ENCODE results near the gene RTL1. TPM values are rescaled to one million over a fixed set of nuclear protein-coding genes. Genes with fewer than 3 reads are reported as not detected.
A peak's percentile ranks its signal among the peaks of the same experiment; 100 is the strongest.

RTL1 gene
- total and polyA plus RNA-seq, 2 of the 13 experiments (the other 11 are each of a cell fraction or from before 2014, with no cell fraction given), result not detected

DNA sequence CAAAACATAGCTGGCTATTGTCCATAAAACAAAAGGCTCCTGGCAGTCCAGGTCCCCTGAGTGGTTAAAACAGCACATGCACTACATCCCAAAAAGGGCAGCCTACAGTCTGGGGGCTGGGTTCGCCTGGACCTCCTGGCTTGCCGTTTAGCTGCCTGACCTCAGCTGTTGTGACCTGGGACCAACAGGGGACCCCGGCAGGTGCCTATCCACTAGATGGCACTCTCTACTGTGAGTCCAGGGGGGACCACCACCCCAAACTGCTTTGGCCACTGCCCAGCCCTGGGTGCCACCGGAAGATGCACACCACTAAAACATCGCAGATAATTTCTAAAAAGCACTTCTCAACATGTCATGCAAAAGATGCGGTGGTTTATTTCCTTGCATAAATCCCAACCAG, 2.9 kb upstream of the RTL1 start:
- H4K20me1 ChIP-seq (ENCODE audit: insufficient read depth, low read length), result no peaks in the 10 kb centered on the region
- H3K36me3 ChIP-seq (replicated peaks in 1 of 2; ENCODE audit: control insufficient read depth in 1 of 2, insufficient read depth in 2 of 2, low read length in 2 of 2), result no peaks in the 10 kb centered on the region
- no peak overlapping the region for H3K9ac ChIP-seq (ENCODE audit: insufficient read depth, low read depth, low read length)
- POLR2A ChIA-PET, result no interaction called here
- H3K9me3 ChIP-seq (ENCODE audit: low read length), result no peaks in the 10 kb centered on the region
- ATAC-seq (0 out of 3 replicates have a peak, but pooled peaks have one; percentile 11), DNase-seq (ENCODE audit: low spot score) (no peak), FAIRE-seq (no peak)
- no TSS peak for BruUV-seq (replicated peaks)
- H3K27me3 ChIP-seq (ENCODE audit: control insufficient read depth in 1 of 2, insufficient read depth in 2 of 2, low read length in 2 of 2), result peaks cover 0 to 61% of the 10 kb centered on the region in 2 experiments; a peak in 3 of 5 replicates
- H3K4me2 ChIP-seq (ENCODE audit: low read depth, low read length), result no peak overlapping the region
- CTCF ChIA-PET (ENCODE audit: low intra/inter-chr PET ratio, low total read pairs), result interaction anchor here (1.5 to 1.7 kb wide), 3 partner anchors 177 to 759 kb away, joined by 5 to 8 read pairs (median 6); no protein-coding TSS in a partner anchor
- TF ChIP-seq, protein P1, sequence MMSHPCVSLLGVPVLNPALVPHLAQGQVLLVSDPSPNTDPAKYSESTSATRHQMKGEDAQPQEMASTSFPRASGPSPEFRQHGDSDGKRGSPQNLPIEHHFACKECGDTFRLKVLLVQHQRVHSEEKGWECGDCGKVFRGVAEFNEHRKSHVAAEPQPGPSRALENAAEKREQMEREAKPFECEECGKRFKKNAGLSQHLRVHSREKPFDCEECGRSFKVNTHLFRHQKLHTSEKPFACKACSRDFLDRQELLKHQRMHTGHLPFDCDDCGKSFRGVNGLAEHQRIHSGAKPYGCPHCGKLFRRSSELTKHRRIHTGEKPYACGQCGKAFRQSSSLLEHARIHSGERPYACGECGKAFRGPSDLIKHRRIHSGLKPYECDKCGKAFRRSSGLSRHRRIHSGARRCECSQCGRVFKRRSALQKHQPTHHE (CRISPR knock-in tag; IDR thresholded peaks at IDR 0.05; ENCODE audit: borderline replicate concordance), result no peak
- TF ChIP-seq RXRB (CRISPR knock-in tag; IDR thresholded peaks at IDR 0.05; ENCODE audit: borderline replicate concordance) (0 out of 2 replicates have a peak, but pooled peaks have one; percentile 21), ZNF530 (CRISPR knock-in tag; IDR thresholded peaks at IDR 0.05; ENCODE audit: low read depth) (no peak), STAG1 (CRISPR knock-in tag; IDR thresholded peaks at IDR 0.05) (peak; percentile 81), SMC3 (IDR thresholded peaks at IDR 0.05; ENCODE audit: low read length) (peak; percentile 48), SP140L (CRISPR knock-in tag; IDR thresholded peaks at IDR 0.05; ENCODE audit: borderline replicate concordance) (no peak), SRSF1 (optimal IDR thresholded peaks at IDR 0.05; ENCODE audit: low read depth, low read length) (no peak), ZEB1 (IDR thresholded peaks at IDR 0.05; ENCODE audit: insufficient replicate concordance, low read depth) (no peak)
- TF ChIP-seq, protein P2, sequence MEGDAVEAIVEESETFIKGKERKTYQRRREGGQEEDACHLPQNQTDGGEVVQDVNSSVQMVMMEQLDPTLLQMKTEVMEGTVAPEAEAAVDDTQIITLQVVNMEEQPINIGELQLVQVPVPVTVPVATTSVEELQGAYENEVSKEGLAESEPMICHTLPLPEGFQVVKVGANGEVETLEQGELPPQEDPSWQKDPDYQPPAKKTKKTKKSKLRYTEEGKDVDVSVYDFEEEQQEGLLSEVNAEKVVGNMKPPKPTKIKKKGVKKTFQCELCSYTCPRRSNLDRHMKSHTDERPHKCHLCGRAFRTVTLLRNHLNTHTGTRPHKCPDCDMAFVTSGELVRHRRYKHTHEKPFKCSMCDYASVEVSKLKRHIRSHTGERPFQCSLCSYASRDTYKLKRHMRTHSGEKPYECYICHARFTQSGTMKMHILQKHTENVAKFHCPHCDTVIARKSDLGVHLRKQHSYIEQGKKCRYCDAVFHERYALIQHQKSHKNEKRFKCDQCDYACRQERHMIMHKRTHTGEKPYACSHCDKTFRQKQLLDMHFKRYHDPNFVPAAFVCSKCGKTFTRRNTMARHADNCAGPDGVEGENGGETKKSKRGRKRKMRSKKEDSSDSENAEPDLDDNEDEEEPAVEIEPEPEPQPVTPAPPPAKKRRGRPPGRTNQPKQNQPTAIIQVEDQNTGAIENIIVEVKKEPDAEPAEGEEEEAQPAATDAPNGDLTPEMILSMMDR (CRISPR knock-in tag; IDR thresholded peaks at IDR 0.05), result peak; percentile 76
- TF ChIP-seq, protein P3, sequence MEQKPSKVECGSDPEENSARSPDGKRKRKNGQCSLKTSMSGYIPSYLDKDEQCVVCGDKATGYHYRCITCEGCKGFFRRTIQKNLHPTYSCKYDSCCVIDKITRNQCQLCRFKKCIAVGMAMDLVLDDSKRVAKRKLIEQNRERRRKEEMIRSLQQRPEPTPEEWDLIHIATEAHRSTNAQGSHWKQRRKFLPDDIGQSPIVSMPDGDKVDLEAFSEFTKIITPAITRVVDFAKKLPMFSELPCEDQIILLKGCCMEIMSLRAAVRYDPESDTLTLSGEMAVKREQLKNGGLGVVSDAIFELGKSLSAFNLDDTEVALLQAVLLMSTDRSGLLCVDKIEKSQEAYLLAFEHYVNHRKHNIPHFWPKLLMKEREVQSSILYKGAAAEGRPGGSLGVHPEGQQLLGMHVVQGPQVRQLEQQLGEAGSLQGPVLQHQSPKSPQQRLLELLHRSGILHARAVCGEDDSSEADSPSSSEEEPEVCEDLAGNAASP (CRISPR knock-in tag; IDR thresholded peaks at IDR 0.05; ENCODE audit: borderline replicate concordance), result peak; percentile 17; the same call in 1 of the 2 replicates
- WGBS (ENCODE audit: low lambda C conversion rate), result 33% methylated on average over 6 of the region's 6 CpGs
- H2AFZ ChIP-seq (ENCODE audit: low read length), result no peak overlapping the region
- intact Hi-C loops (cut with micrococcal nuclease; ENCODE audit: unreplicated experiment) (loop anchor here (1.0 kb wide), 1 partner anchor 329 kb away; no protein-coding TSS in a partner anchor), in situ Hi-C loops (cut with HindIII; ENCODE audit: extremely low pct_ligation_motif_present, low pct_unique_long_range_greater_than_20kb) (loop anchor here (5.0 to 10.0 kb wide), 3 partner anchors 161 to 758 kb away; no protein-coding TSS in a partner anchor)
- H3K4me3 ChIP-seq (replicated peaks in 1 of 3; ENCODE audit: insufficient read depth in 1 of 3, low read depth in 2 of 3, low read length in 3 of 3), result no peak overlapping the region
- peaks cover 29% of the 10 kb centered on the region for H3K4me1 ChIP-seq (ENCODE audit: insufficient read depth, low read length)
- H3K27ac ChIP-seq (ENCODE audit: extremely low read length, insufficient read depth, low read length), result no peak overlapping the region
- no peaks in the 10 kb centered on the region for H3K79me2 ChIP-seq (ENCODE audit: insufficient read depth, low read length)
